Ishikawa (cell line): ENCODE data around the gene SLC25A24.
"Not testable (repeated sequence)": the region's sequence is repeated elsewhere in the genome, so short reads cannot be mapped to it uniquely, and the experiment has no call there.

Experiments used
- EP300 ChIP-seq: IDR thresholded peaks from 2 replicates; pipeline ENCODE4 v1.6.1; 2012; ENCODE audit warnings: borderline replicate concordance
- RAD21 ChIP-seq: IDR thresholded peaks from 2 replicates; pipeline ENCODE4 v1.6.1; 2012; ENCODE audit warnings: low read depth

GRCh38 chr1:108243976-108244375 is 43.8 kb upstream of the SLC25A24 start, which contains the start of gene NBPF4:
- not testable (repeated sequence) for TF ChIP-seq RAD21, EP300
